Renal pelvis (tissue), 4 donors: ENCODE measurements around the gene PCSK7. TPM values are rescaled to one million over a fixed set of nuclear protein-coding genes. Genes with fewer than 3 reads are reported as not detected.

ENCODE experiments used
- DNase-seq: peaks from one replicate; pipeline ENCODE4 v3.0.0-alpha.2; 2013
- polyA plus RNA-seq, 3 donors: library from polyadenylated mRNA; unstranded; fragments of 120-200 nt; gene quantifications; one replicate each; pipeline ENCODE4 v1.2.1, GENCODE V29; 2013; ENCODE audit not compliant: insufficient read length in 3 of 3

The PCSK7 gene
- polyA plus RNA-seq, 3 donors, result 20.7 to 33.6 (median 31.8) TPM

- no peak for DNase-seq
Measured at GRCh38 chr11:117199916-117200812, 31.7 kb downstream of the PCSK7 start.

DNA sequence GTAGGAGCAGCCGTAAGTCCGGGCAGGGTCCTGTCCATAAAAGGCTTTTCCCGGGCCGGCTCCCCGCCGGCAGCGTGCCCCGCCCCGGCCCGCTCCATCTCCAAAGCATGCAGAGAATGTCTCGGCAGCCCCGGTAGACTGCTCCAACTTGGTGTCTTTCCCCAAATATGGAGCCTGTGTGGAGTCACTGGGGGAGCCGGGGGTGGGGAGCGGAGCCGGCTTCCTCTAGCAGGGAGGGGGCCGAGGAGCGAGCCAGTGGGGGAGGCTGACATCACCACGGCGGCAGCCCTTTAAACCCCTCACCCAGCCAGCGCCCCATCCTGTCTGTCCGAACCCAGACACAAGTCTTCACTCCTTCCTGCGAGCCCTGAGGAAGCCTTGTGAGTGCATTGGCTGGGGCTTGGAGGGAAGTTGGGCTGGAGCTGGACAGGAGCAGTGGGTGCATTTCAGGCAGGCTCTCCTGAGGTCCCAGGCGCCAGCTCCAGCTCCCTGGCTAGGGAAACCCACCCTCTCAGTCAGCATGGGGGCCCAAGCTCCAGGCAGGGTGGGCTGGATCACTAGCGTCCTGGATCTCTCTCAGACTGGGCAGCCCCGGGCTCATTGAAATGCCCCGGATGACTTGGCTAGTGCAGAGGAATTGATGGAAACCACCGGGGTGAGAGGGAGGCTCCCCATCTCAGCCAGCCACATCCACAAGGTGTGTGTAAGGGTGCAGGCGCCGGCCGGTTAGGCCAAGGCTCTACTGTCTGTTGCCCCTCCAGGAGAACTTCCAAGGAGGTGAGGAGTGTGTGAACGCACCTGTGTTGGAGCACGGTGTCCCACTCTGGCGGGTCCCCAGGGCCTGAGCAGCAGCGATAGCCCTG lies 32.6 kb downstream of the PCSK7 start, which contains the start of gene TAGLN:
TSS of gene TAGLN (plus strand) at position 318 of the 863 bp plus-strand sequence. CDS start 3,644 bp downstream, outside the sequence.
- peak; percentile 82 for DNase-seq

DNA sequence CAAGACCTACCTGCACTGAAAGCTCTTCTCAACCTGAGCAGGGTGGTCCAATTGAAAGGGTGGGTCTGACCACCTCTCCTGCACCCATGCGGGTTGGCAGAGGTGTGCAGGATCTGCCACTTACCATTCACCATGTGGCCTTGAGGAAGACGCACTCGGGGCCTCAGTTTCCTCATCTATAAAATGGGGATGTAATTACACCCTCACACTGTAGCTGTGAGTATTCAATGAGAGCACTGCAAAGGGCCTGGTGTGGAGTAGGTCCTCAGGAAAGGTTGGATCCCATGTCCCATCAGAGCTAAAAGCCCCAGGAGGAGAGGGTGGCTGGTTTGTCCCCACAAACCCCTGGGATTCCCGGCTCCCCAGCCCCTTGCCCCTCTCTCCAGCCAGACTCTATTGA lies 33.3 kb downstream of the PCSK7 start:
- no peak for DNase-seq

DNA sequence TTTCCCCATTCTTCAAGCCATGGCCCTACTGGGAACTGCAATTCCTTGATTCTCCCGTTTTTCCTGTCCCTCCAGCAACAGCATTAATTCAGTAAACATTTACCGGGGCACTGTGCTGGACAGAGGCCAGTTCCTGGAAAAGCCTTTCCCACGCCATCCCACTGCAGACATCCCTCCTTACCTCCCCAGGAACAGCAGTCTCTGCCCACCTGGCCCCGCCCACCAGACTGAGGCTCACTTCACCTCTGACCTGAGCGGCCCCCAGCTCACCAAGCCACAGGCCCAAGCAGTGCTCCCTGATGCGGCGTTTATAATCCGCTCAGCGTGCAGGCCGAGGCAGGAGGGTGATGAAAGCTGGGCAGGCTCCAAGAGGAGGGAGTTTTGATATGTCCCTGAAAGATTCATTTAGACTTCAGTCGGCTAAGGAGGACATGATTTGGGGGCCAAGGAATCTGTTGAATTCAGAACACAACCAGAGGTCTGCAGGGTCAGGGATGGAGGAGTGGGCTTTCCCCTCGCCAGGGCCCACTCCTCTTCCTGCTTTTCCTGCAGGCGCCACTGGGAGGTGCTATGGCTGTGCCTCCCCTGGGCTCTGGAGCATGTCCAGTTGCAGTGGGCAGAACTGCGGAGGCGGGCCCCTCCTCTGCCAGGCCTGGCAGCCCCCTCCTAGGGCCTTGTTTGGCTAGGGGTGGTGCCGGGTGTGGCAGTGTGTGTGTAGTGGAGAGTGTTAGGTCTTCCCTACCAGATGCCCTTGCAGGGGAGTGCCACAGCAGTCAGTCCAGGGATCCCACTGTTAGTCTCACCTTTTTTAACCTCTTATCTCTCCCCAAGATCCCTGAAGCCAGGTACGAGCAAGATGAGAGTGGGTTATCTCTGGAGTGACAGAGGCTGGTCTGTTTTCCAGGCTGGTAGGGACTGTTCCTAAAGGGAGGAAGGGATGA lies 34.1 kb downstream of the PCSK7 start:
- DNase-seq, result no peak

DNA sequence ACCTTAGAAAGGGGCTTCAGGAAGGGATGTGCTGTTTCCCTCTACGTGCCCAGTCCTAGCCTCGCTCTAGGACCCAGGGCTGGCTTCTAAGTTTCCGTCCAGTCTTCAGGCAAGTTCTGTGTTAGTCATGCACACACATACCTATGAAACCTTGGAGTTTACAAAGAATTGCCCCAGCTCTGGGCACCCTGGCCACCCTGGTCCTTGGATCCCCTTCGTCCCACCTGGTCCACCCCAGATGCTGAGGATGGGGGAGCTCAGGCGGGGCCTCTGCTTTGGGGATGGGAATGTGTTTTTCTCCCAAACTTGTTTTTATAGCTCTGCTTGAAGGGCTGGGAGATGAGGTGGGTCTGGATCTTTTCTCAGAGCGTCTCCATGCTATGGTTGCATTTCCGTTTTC lies 34.9 kb downstream of the PCSK7 start:
- DNase-seq, result no peak

- no peak for DNase-seq
Measured at GRCh38 chr11:117195761-117196160, 36.1 kb downstream of the PCSK7 start.

DNA sequence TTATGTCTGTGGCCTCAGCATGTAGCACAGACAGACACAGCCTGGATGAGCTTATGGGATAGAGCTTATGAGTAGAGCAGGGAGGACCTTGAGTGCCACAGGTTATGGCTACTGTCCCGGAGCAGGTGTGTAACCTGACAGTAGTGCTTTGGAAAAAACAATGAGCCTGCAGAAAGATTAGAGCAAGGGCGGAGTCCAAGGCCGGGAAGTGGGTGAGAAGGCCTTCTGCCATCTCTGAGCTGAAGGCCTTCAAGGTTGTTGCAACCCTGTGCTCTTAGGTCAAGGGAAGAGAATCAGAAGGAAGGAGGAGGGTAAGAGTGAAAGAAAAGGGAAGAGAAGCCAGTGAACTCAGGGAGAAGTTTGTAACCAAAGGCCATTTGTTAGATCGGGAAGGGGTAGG lies 36.6 kb downstream of the PCSK7 start:
- no peak for DNase-seq

DNA sequence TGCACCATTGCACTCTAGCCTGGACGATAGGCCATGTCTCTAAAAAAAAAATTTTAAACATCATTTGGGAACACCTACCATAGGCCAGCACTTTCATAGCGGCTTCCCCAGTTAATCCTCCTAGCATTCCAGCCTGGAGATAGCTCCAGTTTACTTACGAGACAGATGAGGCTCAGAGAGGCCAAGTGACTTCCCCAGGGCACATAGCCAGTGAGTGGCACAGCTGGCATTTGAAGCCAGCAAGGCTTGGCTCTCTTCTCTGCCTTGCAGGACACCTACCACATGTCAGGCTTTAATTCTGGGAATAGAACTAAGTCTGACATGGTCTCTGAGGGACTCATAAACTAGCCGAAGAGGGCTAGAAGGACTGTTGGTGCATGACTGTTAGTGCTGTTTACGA lies 37.6 kb downstream of the PCSK7 start:
- no peak for DNase-seq

- no peak for DNase-seq
Measured at GRCh38 chr11:117193130-117194020, 38.5 kb downstream of the PCSK7 start.

DNA sequence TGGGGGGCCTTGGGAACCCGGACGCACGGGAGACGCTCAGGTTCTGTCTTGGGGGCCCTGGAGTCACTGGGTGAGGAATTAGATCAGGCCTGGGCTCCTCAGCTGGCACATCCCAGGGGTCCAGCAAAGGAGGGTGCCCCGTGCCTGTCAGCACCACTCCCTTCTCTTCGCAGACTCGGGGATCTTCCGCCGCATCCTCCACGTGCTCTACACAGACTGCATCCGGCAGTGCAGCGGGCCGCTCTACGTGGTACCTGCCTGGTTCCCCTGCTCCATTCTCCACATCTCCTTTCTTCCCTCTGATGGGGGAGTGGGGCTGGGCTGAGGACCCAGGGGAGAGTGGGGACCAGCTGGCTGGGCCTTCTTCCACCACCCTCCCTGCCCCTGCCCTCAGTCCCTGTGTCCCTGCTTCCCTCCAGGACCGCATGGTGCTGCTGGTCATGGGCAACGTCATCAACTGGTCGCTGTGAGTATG lies 39.4 kb downstream of the PCSK7 start:
- DNase-seq, result no peak

- DNase-seq, result no peak
Measured at GRCh38 chr11:117191680-117192400, 40.0 kb downstream of the PCSK7 start.

- DNase-seq, result no peak
Measured at GRCh38 chr11:117189941-117190544, 41.8 kb downstream of the PCSK7 start.

DNA sequence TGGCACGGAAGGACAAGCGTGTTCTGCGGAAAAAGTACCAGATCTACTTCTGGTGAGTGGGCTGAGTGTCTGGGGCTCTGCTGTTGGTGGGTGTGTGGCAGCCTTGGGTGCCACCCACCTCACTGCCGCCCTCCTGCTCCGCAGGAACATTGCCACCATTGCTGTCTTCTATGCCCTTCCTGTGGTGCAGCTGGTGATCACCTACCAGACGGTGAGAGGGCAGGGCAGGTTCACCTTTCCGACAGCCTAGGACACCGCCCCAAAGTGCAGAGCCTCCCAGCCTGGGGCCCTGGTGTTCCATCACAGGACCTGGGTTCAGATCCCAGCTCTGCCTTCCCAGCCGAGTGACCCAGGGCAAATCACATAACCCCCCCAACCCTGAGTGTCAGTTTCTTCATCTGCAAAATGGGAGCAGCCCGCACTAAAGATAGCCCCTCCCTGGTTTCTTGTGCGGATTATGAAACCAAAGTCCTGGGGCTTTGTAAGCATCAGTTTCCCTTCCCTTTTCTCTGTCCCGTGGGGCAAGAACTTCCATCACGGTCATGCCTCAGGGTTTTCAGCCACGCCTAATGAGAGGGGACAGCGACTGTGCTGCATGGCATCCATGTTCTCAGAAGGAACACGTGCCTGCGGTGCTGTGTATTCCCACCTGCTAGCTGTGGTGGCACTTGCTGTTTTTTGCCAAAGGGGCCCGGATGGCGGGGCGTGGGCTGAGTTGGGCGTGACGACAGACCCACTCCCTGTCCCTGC lies 42.5 kb downstream of the PCSK7 start:
- DNase-seq, result no peak

GRCh38 chr11:117188620-117189081 lies 43.2 kb downstream of the PCSK7 start:
- no peak for DNase-seq

- no peak for DNase-seq
Measured at GRCh38 chr11:117187799-117188481, 43.9 kb downstream of the PCSK7 start.

DNA sequence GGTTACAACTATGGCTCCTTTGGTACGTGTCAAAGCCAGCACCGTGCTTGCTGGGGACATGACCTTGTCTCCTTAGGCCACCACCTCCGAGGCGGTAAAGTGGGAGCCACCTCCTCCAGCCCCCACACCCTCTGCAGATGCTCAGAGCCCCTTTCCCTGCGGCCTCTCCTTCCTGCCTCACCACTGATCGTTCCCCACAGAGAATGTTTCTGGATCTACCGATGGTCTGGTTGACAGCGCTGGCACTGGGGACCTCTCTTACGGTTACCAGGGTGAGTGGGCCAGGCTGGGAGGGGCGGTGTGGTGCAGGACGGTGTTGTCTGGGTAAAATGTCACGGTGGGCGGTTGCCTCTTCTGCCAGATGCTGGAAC lies 44.5 kb downstream of the PCSK7 start:
- no peak for DNase-seq

DNA sequence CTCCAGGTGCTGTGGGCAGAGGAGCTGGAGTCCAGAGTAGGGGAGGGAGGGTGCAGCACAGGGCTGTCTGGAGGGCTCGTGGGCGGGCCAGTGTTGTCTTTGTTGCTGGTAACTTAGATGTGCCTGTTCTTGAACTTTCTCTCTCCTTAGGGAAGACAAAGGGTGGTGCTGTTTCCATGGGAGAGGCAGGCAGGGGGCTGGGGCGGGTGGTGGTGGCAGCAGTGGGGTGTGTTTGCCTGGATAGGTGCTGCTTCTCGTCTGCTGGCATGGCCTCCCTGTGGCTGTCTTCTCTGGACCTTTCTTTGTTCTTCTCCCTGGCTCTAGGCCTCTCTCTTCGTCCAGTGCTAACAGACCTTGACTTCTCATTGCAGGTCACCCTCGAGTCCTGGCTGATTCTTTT lies 44.9 kb downstream of the PCSK7 start:
- no peak for DNase-seq

DNA sequence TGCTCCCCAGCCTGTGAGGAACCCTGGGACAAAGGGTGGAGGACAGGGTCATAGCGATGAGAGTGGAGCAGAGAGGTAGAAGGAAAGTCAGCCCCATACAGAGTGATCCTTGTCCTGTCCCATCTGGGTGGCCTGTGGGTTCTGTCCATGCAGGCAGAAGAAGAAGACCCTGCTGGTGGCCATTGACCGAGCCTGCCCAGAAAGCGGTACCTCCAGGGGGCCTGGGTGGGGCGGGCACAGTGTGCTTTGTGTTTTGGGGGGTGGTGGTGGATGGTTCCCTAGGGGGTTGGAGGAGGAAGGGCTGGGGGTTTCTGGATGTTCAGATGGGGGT lies 45.5 kb downstream of the PCSK7 start:
- DNase-seq, result no peak
